HepG2 (cell line): ENCODE data around the gene SNRNP25. TPM values are rescaled to one million over a fixed set of nuclear protein-coding genes. Genes with fewer than 3 reads are reported as not detected.
A peak's percentile ranks its signal among the peaks of the same experiment; 100 is the strongest.

Experiments used
- ARNT2 ChIP-seq: sonication (generic); formaldehyde crosslinking; IDR thresholded peaks from 2 replicates; pipeline ENCODE4 v1.8.0; 2022; ENCODE audit warnings: mild to moderate bottlenecking, low read depth, missing genetic modification reagents, moderate library complexity
- CBFB ChIP-seq: sonication (generic); formaldehyde crosslinking; IDR thresholded peaks from 2 replicates; pipeline ENCODE4 v1.4.0; 2020; ENCODE audit warnings: missing genetic modification reagents
- ELF1 ChIP-seq: sonication (generic); formaldehyde crosslinking; IDR thresholded peaks from 2 replicates; pipeline ENCODE4 v1.4.0; 2020; ENCODE audit warnings: missing genetic modification reagents
- GLI4 ChIP-seq: sonication (generic); formaldehyde crosslinking; IDR thresholded peaks from 2 replicates; pipeline ENCODE4 v1.5.1; 2020; ENCODE audit warnings: missing genetic modification reagents, mild to moderate bottlenecking, moderate library complexity, borderline replicate concordance
- KDM1A ChIP-seq: IDR thresholded peaks from 2 replicates; pipeline ENCODE4 v1.6.1; 2016; ENCODE audit warnings: missing compliant biosample characterization
- MATR3 ChIP-seq: sonication (generic); formaldehyde crosslinking; IDR thresholded peaks from 2 replicates; pipeline ENCODE4 v1.4.0; 2020; ENCODE audit warnings: missing genetic modification reagents
- MIER2 ChIP-seq: IDR thresholded peaks from 2 replicates; pipeline ENCODE4 v1.6.1; 2016; ENCODE audit warnings: missing biosample characterization, missing genetic modification reagents
- MXD4 ChIP-seq: IDR thresholded peaks from 2 replicates; pipeline ENCODE4 v1.6.1; 2016; ENCODE audit warnings: mild to moderate bottlenecking, missing biosample characterization, missing genetic modification reagents
- SMARCE1 ChIP-seq: fragments of 450-650 bp; IDR thresholded peaks from 2 replicates; pipeline ENCODE4 v1.6.1; 2017; ENCODE audit warnings: borderline replicate concordance
- STAT5B ChIP-seq: sonication (generic); formaldehyde crosslinking; IDR thresholded peaks from 2 replicates; pipeline ENCODE4 v1.4.0; 2020; ENCODE audit warnings: missing genetic modification reagents
- ZFP37 ChIP-seq: sonication (generic); formaldehyde crosslinking; IDR thresholded peaks from 2 replicates; pipeline ENCODE4 v1.4.0; 2020; ENCODE audit warnings: missing genetic modification reagents, borderline replicate concordance
- ZMYM4 ChIP-seq: sonication (generic); formaldehyde crosslinking; IDR thresholded peaks from 2 replicates; pipeline ENCODE4 v1.8.1; 2023; ENCODE audit warnings: mild to moderate bottlenecking, missing genetic modification reagents
- ZNF138 ChIP-seq: sonication (generic); formaldehyde crosslinking; IDR thresholded peaks from 2 replicates; pipeline ENCODE4 v1.5.0; 2020; ENCODE audit warnings: mild to moderate bottlenecking, low read depth, missing genetic modification reagents
- ZNF160 ChIP-seq: sonication (generic); formaldehyde crosslinking; IDR thresholded peaks from 2 replicates; pipeline ENCODE4 v1.8.0; 2022; ENCODE audit warnings: mild to moderate bottlenecking, inconsistent platforms, missing genetic modification reagents
- ZNF547 ChIP-seq: sonication (generic); formaldehyde crosslinking; IDR thresholded peaks from 2 replicates; pipeline ENCODE4 v1.5.1; 2020; ENCODE audit warnings: mild to moderate bottlenecking, missing genetic modification reagents
- polyA plus RNA-seq, 8 experiments: library from polyadenylated mRNA; depleted of rRNA in 3 of 8; stranded (reverse) in 7 of 8; unstranded in 1 of 8; fragments of >200 nt; fragmentation: Illumina TruSeq in 4 of 8; extraction: Trizol in 4 of 8; gene quantifications; 2 replicates each; pipeline versions ENCODE4 v1.2.1 to v1.2.3, GENCODE V29; 2011 to 2016; ENCODE audit warnings: low read depth in 4 of 8, missing spikeins in 1 of 8, mixed read lengths in 1 of 8; ENCODE audit not compliant: insufficient read depth in 1 of 8
- total RNA-seq, 5 experiments: library from RNA; depleted of rRNA; stranded (reverse); fragments of >200 nt; fragmentation: Illumina TruSeq; extraction: Trizol; gene quantifications; 2 replicates each; pipeline ENCODE4 v1.2.3, GENCODE V29; 2016; ENCODE audit warnings: low read depth in 1 of 5
- TF ChIP-seq, protein P1 (sequence below), 2 experiments: sonication (generic) in 1 of 2; formaldehyde crosslinking in 1 of 2; IDR thresholded peaks; 2 replicates each; pipeline versions ENCODE4 v1.5.1 to v1.6.1; 2011 to 2020; ENCODE audit warnings: borderline replicate concordance in 1 of 2, low read depth in 1 of 2, low read length in 1 of 2, mild to moderate bottlenecking in 1 of 2, missing genetic modification reagents in 1 of 2, moderate library complexity in 1 of 2
- TF ChIP-seq, protein P2 (sequence below): sonication (generic); formaldehyde crosslinking; IDR thresholded peaks from 2 replicates; pipeline ENCODE4 v1.8.0; 2022; ENCODE audit warnings: mild to moderate bottlenecking, missing genetic modification reagents, borderline replicate concordance
- TF ChIP-seq, protein P3 (sequence below): sonication (generic); formaldehyde crosslinking; conservative IDR thresholded peaks from 2 replicates; pipeline ENCODE4 v1.4.0; 2020; ENCODE audit warnings: missing genetic modification reagents
- TF ChIP-seq, protein P4 (sequence below): sonication (generic); formaldehyde crosslinking; IDR thresholded peaks from 2 replicates; pipeline ENCODE4 v1.4.0; 2020; ENCODE audit warnings: missing genetic modification reagents

The SNRNP25 gene
- total and polyA plus RNA-seq, 2 of the 13 experiments (the other 11 are each of a cell fraction or from before 2014, with no cell fraction given): 34.1 to 97.4 TPM

DNA sequence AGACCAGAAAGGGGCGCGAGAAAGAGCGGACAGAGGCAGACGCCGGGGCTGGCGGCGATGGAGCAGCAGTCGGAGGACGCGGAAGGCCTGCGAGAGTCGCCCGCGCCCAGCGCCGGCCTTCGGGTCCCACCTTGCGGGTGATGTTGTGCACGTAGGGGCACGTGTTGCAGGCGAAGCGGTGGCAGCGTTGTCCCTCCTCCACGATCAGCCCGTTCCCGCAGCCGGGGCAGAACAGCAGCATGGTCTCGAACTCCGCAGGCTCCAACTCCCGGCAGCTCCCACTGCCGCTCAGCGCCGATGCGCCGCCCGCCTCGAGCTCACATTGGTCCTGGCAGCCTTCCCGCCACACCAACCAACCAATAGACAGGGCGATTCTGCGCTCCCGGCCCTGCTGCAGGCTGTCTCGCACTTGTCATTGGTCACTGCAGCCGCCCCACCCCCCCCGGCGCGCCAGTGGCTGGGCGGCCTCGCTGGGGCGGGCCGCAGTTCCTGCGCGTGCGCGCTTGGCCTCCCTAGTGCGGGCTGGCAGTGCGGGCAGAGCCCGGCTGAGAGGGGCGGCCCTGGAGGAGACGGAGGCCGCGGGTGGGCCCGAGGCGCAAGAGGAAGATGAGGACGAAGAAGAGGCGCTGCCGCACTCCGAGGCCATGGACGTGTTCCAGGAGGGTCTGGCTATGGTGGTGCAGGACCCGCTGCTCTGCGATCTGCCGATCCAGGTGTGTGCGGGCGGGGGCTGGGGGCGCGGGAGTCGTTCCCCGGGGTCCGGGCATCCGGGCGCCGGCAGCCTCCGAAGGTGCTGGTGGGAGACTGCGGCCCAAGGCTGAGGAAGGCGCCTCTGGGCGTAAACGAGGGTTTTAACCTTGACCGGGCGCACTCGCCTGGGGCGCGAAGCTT lies at the start of gene SNRNP25, which contains the start of gene POLR3K (continued):
- TF ChIP-seq STAT5B (CRISPR knock-in tag) (0 out of 2 replicates have a peak, but pooled peaks have one; percentile 29), MXD4 (peak; percentile 78), ELF1 (CRISPR knock-in tag) (no peak; the same call in 1 of the 2 replicates), ARNT2 (CRISPR knock-in tag) (peak; percentile 66; the same call in 1 of the 2 replicates), ZMYM4 (CRISPR knock-in tag) (peak; percentile 72), ZFP37 (CRISPR knock-in tag) (no peak; the same call in 1 of the 2 replicates), ZNF547 (CRISPR knock-in tag) (peak; percentile 83), GLI4 (CRISPR knock-in tag) (no peak), MIER2 (CRISPR knock-in tag) (no peak), KDM1A (CRISPR knock-in tag) (no peak), CBFB (CRISPR knock-in tag) (peak; percentile 41; the same call in 1 of the 2 replicates), ZNF160 (CRISPR knock-in tag) (peak; percentile 63; the same call in 1 of the 2 replicates), ZNF138 (peak; percentile 70), MATR3 (CRISPR knock-in tag) (no peak), SMARCE1 (no peak)
- TF ChIP-seq, protein P1, sequence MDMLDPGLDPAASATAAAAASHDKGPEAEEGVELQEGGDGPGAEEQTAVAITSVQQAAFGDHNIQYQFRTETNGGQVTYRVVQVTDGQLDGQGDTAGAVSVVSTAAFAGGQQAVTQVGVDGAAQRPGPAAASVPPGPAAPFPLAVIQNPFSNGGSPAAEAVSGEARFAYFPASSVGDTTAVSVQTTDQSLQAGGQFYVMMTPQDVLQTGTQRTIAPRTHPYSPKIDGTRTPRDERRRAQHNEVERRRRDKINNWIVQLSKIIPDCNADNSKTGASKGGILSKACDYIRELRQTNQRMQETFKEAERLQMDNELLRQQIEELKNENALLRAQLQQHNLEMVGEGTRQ (IDR thresholded peaks at IDR 0.05; ENCODE audit: low read depth, low read length): no peak
- TF ChIP-seq, protein P1 (CRISPR knock-in tag; IDR thresholded peaks at IDR 0.05; ENCODE audit: borderline replicate concordance): peak; percentile 61; the same call in 1 of the 2 replicates
- TF ChIP-seq, protein P2, sequence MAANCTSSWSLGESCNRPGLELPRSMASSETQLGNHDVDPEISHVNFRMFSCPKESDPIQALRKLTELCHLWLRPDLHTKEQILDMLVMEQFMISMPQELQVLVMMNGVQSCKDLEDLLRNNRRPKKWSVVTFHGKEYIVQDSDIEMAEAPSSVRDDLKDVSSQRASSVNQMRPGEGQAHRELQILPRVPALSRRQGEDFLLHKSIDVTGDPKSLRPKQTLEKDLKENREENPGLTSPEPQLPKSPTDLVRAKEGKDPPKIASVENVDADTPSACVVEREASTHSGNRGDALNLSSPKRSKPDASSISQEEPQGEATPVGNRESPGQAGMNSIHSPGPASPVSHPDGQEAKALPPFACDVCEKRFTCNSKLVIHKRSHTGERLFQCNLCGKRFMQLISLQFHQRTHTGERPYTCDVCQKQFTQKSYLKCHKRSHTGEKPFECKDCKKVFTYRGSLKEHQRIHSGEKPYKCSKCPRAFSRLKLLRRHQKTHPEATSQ (CRISPR knock-in tag): no peak
- TF ChIP-seq, protein P3, sequence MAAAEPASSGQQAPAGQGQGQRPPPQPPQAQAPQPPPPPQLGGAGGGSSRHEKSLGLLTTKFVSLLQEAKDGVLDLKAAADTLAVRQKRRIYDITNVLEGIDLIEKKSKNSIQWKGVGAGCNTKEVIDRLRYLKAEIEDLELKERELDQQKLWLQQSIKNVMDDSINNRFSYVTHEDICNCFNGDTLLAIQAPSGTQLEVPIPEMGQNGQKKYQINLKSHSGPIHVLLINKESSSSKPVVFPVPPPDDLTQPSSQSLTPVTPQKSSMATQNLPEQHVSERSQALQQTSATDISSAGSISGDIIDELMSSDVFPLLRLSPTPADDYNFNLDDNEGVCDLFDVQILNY: peak; percentile 81; the same call in 1 of the 2 replicates
- TF ChIP-seq, protein P4, sequence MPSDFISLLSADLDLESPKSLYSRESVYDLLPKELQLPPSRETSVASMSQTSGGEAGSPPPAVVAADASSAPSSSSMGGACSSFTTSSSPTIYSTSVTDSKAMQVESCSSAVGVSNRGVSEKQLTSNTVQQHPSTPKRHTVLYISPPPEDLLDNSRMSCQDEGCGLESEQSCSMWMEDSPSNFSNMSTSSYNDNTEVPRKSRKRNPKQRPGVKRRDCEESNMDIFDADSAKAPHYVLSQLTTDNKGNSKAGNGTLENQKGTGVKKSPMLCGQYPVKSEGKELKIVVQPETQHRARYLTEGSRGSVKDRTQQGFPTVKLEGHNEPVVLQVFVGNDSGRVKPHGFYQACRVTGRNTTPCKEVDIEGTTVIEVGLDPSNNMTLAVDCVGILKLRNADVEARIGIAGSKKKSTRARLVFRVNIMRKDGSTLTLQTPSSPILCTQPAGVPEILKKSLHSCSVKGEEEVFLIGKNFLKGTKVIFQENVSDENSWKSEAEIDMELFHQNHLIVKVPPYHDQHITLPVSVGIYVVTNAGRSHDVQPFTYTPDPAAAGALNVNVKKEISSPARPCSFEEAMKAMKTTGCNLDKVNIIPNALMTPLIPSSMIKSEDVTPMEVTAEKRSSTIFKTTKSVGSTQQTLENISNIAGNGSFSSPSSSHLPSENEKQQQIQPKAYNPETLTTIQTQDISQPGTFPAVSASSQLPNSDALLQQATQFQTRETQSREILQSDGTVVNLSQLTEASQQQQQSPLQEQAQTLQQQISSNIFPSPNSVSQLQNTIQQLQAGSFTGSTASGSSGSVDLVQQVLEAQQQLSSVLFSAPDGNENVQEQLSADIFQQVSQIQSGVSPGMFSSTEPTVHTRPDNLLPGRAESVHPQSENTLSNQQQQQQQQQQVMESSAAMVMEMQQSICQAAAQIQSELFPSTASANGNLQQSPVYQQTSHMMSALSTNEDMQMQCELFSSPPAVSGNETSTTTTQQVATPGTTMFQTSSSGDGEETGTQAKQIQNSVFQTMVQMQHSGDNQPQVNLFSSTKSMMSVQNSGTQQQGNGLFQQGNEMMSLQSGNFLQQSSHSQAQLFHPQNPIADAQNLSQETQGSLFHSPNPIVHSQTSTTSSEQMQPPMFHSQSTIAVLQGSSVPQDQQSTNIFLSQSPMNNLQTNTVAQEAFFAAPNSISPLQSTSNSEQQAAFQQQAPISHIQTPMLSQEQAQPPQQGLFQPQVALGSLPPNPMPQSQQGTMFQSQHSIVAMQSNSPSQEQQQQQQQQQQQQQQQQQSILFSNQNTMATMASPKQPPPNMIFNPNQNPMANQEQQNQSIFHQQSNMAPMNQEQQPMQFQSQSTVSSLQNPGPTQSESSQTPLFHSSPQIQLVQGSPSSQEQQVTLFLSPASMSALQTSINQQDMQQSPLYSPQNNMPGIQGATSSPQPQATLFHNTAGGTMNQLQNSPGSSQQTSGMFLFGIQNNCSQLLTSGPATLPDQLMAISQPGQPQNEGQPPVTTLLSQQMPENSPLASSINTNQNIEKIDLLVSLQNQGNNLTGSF (CRISPR knock-in tag): 0 out of 2 replicates have a peak, but pooled peaks have one; percentile 12
